Panc1 (cell line): ENCODE measurements around the gene LHX4.

ENCODE experiments used
- POLR2AphosphoS5 ChIP-seq: IDR thresholded peaks from 2 replicates; pipeline ENCODE4 v1.6.1; 2012; ENCODE audit warnings: mild to moderate bottlenecking, low read depth, low read length, moderate library complexity
- TCF7L2 ChIP-seq: IDR thresholded peaks from 2 replicates; pipeline ENCODE4 v1.6.1; 2011; ENCODE audit warnings: mild to moderate bottlenecking, low read depth, low read length, inconsistent platforms
- TF ChIP-seq, protein P1 (sequence below): fragments of 450-650 bp; IDR thresholded peaks from 2 replicates; pipeline ENCODE4 v1.5.1; 2017; ENCODE audit warnings: mild to moderate bottlenecking

DNA sequence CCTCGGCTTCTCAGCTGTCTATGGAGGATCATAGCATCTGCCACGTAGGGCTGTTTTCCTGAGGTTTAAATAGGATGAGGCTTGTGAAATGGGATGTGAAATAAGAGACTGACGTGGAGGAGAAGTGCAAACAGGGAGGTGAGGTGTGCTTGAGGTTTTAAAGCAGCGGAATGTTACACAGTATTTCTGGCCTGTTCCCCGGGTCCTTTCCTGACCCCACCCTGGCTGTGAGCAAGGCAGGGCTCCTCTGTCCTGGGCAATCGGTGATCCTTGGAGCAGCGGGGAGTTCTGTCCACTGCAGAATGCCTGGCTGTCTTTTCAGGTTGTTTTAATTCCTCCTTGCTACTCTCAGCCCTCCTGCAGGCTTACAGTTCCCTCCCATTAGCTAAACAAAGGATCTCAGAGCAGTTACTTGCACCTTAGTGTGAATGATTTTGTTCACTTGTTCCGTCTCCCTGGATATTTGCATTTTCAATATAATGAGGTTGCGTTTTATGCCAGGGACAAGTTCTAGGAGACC, 38.6 kb downstream of the LHX4 start:
- no peak for TF ChIP-seq POLR2AphosphoS5
- TF ChIP-seq, protein P1, sequence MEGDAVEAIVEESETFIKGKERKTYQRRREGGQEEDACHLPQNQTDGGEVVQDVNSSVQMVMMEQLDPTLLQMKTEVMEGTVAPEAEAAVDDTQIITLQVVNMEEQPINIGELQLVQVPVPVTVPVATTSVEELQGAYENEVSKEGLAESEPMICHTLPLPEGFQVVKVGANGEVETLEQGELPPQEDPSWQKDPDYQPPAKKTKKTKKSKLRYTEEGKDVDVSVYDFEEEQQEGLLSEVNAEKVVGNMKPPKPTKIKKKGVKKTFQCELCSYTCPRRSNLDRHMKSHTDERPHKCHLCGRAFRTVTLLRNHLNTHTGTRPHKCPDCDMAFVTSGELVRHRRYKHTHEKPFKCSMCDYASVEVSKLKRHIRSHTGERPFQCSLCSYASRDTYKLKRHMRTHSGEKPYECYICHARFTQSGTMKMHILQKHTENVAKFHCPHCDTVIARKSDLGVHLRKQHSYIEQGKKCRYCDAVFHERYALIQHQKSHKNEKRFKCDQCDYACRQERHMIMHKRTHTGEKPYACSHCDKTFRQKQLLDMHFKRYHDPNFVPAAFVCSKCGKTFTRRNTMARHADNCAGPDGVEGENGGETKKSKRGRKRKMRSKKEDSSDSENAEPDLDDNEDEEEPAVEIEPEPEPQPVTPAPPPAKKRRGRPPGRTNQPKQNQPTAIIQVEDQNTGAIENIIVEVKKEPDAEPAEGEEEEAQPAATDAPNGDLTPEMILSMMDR = no peak
- no peak for TF ChIP-seq TCF7L2
